Body of pancreas (tissue), 4 donors: ENCODE data around the gene DLEC1. TPM values are rescaled to one million over a fixed set of nuclear protein-coding genes. Genes with fewer than 3 reads are reported as not detected.

Experiments
- ATAC-seq: fragments of 150-250 bp; one replicate; pipeline ENCODE4 v1.9.1; 2016
- DNase-seq, 4 donors: peaks; one replicate each; pipeline ENCODE4 v3.0.0-alpha.2; 2019
- H3K27ac ChIP-seq, 4 donors: fragments of 200-600 bp; sonication (generic); 1 replicate in 3 of 4; 2 replicates in 1 of 4; pipeline versions ENCODE4 v1.5.1 to v1.6.1; 2016 to 2019; ENCODE audit warnings: mild to moderate bottlenecking in 1 of 4, mixed read lengths in 1 of 4, moderate library complexity in 1 of 4
- H3K27me3 ChIP-seq, 2 donors: fragments of 200-600 bp; sonication (generic); one replicate each; pipeline ENCODE4 v1.6.0; 2016; ENCODE audit warnings: mild to moderate bottlenecking in 1 of 2
- H3K36me3 ChIP-seq, 2 donors: fragments of 200-600 bp; sonication (generic); replicated peaks in 1 of 2; 2 replicates each; pipeline ENCODE4 v1.5.1; 2016; ENCODE audit warnings: low read depth in 2 of 2; ENCODE audit not compliant: insufficient read depth in 1 of 2
- H3K4me1 ChIP-seq: fragments of 200-600 bp; sonication (generic); one replicate; pipeline ENCODE4 v1.6.0; 2016
- H3K4me3 ChIP-seq, 2 donors: fragments of 200-600 bp; sonication (generic); 1 replicate in 1 of 2; 2 replicates in 1 of 2; pipeline ENCODE4 v1.5.1; 2016 to 2019
- H3K9me3 ChIP-seq, 3 donors: fragments of 200-600 bp; sonication (generic); 1 replicate in 2 of 3; 2 replicates in 1 of 3; pipeline ENCODE4 v1.5.1; 2016
- CTCF ChIP-seq, 7 experiments: fragments of 450-650 bp in 4 of 7; fragments of 200-600 bp in 3 of 7; sonication (generic) in 3 of 7; IDR thresholded peaks; one replicate each; pipeline ENCODE4 v1.5.1; 2016 to 2019; ENCODE audit warnings: antibody characterized with exemption in 7 of 7
- POLR2A ChIP-seq, 3 donors: fragments of 450-650 bp; IDR thresholded peaks; one replicate each; pipeline ENCODE4 v1.6.1; 2016; ENCODE audit warnings: antibody characterized with exemption in 3 of 3, mild to moderate bottlenecking in 2 of 3
- WGBS, 2 donors: methylation state at CpG; one replicate each; pipeline ENCODE4 v1.1.5; 2017; 5-methylcytosine and 5-hydroxymethylcytosine counted together
- intact Hi-C: fragments of 100-400 bp; cut with DNase I; formaldehyde crosslinking; loops from one replicate; pipeline ENCODE4 v1.15.1; 2023
- total RNA-seq, 2 donors: library from RNA; depleted of rRNA; stranded (reverse); fragments of >200 nt; gene quantifications; one replicate each; pipeline ENCODE4 v1.1.0, GENCODE V29; 2016

Gene DLEC1
- total RNA-seq, 2 donors from 2014 or later, result 0.78 to 1.3 TPM

GRCh38 chr3:38121451-38121831 lies 82.4 kb downstream of the DLEC1 start:
- no peak overlapping the region for H3K4me3 ChIP-seq
- peaks cover 15 to 29% of the 10 kb centered on the region in 2 donors for H3K36me3 ChIP-seq
- WGBS, 2 donors, result 88 to 93% methylated on average over 5 to 9 of the region's 9 CpGs
- no peaks in the 10 kb centered on the region for H3K4me1 ChIP-seq
- DNase-seq, result peak in 2 of 4 donors; percentile 12 to 14
- ATAC-seq, result no peak
- intact Hi-C loops, result no loop called here
- H3K9me3 ChIP-seq, result no peaks in the 10 kb centered on the region
- H3K27ac ChIP-seq, result no peak overlapping the region
- H3K27me3 ChIP-seq, result no peaks in the 10 kb centered on the region
- no peak for TF ChIP-seq POLR2A (IDR thresholded peaks at IDR 0.05)
- no peak for TF ChIP-seq CTCF (IDR thresholded peaks at IDR 0.05)

GRCh38 chr3:38121832-38122461 lies 82.9 kb downstream of the DLEC1 start:
- WGBS, 2 donors, result 90% methylated on average over 6 to 13 of the region's 13 CpGs
- no peak overlapping the region for H3K4me3 ChIP-seq
- TF ChIP-seq CTCF (IDR thresholded peaks at IDR 0.05), result no peak
- no peak for TF ChIP-seq POLR2A (IDR thresholded peaks at IDR 0.05)
- no peaks in the 10 kb centered on the region for H3K9me3 ChIP-seq
- no peak for ATAC-seq
- intact Hi-C loops, result no loop called here
- no peak overlapping the region for H3K27ac ChIP-seq
- H3K4me1 ChIP-seq, result no peaks in the 10 kb centered on the region
- peaks cover 15 to 33% of the 10 kb centered on the region in 2 donors for H3K36me3 ChIP-seq
- peak in 3 of 4 donors; percentile 5 to 10 (median 7) for DNase-seq
- H3K27me3 ChIP-seq, result no peaks in the 10 kb centered on the region

- H3K36me3 ChIP-seq, result peaks cover 15 to 41% of the 10 kb centered on the region in 2 donors
- DNase-seq (peak in 1 of 4 donors; percentile 2), ATAC-seq (no peak)
- H3K4me3 ChIP-seq, result no peak overlapping the region
- no peak for TF ChIP-seq CTCF (IDR thresholded peaks at IDR 0.05)
- no peaks in the 10 kb centered on the region for H3K27me3 ChIP-seq
- intact Hi-C loops, result no loop called here
- no peak overlapping the region for H3K27ac ChIP-seq
- WGBS, 2 donors, result 90 to 96% methylated on average over 9 of the region's 9 CpGs
- no peaks in the 10 kb centered on the region for H3K9me3 ChIP-seq
- no peaks in the 10 kb centered on the region for H3K4me1 ChIP-seq
These were observed 83.8 kb downstream of the DLEC1 start for GRCh38 chr3:38122712-38123290.

GRCh38 chr3:38124324-38125122 lies 85.5 kb downstream of the DLEC1 start:
- Histone ChIP-seq H3K27ac (no peak overlapping the region), H3K27me3 (no peaks in the 10 kb centered on the region), H3K4me3 (no peak overlapping the region), H3K4me1 (peaks cover 4% of the 10 kb centered on the region), H3K9me3 (no peaks in the 10 kb centered on the region), H3K36me3 (peaks cover 16 to 56% of the 10 kb centered on the region in 2 donors)
- TF ChIP-seq CTCF (IDR thresholded peaks at IDR 0.05), result no peak
- TF ChIP-seq POLR2A (IDR thresholded peaks at IDR 0.05), result no peak
- no peak for ATAC-seq
- WGBS, 2 donors, result 68 to 74% methylated on average over 7 of the region's 7 CpGs
- intact Hi-C loops, result no loop called here
- DNase-seq, result peak in 1 of 4 donors; percentile 2
